K562 (cell line): Measurements from ENCODE around the gene ITGB2. TPM values are rescaled to one million over a fixed set of nuclear protein-coding genes. Genes with fewer than 3 reads are reported as not detected.
A peak's percentile ranks its signal among the peaks of the same experiment; 100 is the strongest.

Source experiments
- FOSL1 ChIP-seq: fragments of 200-800 bp; sonication (Bioruptor generic); conservative IDR thresholded peaks from 2 replicates; pipeline ENCODE4 v1.6.1; 2016; ENCODE audit warnings: missing genetic modification characterization, missing compliant biosample characterization
- HDAC2 ChIP-seq: fragments of 450-650 bp; IDR thresholded peaks from 2 replicates; pipeline ENCODE4 v1.6.1; 2016; ENCODE audit warnings: mild to moderate bottlenecking
- KLF6 ChIP-seq: fragments of 250-450 bp; sonication (Bioruptor Pico); IDR thresholded peaks from 2 replicates; pipeline ENCODE4 v1.4.0; 2020; ENCODE audit warnings: mild to moderate bottlenecking, moderate library complexity, borderline replicate concordance
- MTA2 ChIP-seq: fragments of 450-650 bp; IDR thresholded peaks from 2 replicates; pipeline ENCODE4 v1.6.1; 2016; ENCODE audit warnings: low read depth
- MTF1 ChIP-seq: fragments of 250-450 bp; sonication (Bioruptor Pico); IDR thresholded peaks from 2 replicates; pipeline ENCODE4 v1.9.0; 2021; ENCODE audit warnings: moderate library complexity, mild to moderate bottlenecking, inconsistent platforms, borderline replicate concordance
- TCF7 ChIP-seq: sonication (generic); IDR thresholded peaks from 2 replicates; pipeline ENCODE4 v1.6.1; 2016; ENCODE audit warnings: antibody characterized with exemption, borderline replicate concordance
- TEAD2 ChIP-seq: fragments of 450-650 bp; IDR thresholded peaks from 2 replicates; pipeline ENCODE4 v1.6.1; 2016; ENCODE audit warnings: missing genetic modification characterization, control low read depth, missing compliant biosample characterization
- XRCC5 ChIP-seq: fragments of 200-400 bp; formaldehyde crosslinking; IDR thresholded peaks from 2 replicates; pipeline ENCODE4 v1.6.1; 2017; ENCODE audit warnings: low read depth, mild to moderate bottlenecking, low read length
- polyA plus RNA-seq, 8 experiments: library from polyadenylated mRNA; depleted of rRNA in 4 of 8; stranded (reverse) in 5 of 8; unstranded in 3 of 8; fragments of >200 nt; fragmentation: Nextera tagmentation in 2 of 8; fragmentation: Illumina TruSeq in 1 of 8; extraction: Ambion mirVana in 2 of 8; extraction: Trizol in 1 of 8; gene quantifications; 2 replicates each; pipeline versions ENCODE4 v1.2.1 to v1.2.3, GENCODE V29; 2011 to 2014; ENCODE audit warnings: inconsistent platforms in 1 of 8, missing spikeins in 1 of 8
- total RNA-seq, 7 experiments: library from RNA; depleted of rRNA in 6 of 7; stranded (reverse); fragments of >200 nt in 6 of 7; fragmentation: Illumina TruSeq in 2 of 7; extraction: Trizol in 2 of 7; gene quantifications; 2 replicates each; pipeline versions ENCODE4 v1.2.1 to v1.2.3, GENCODE V29; 2011 to 2021; ENCODE audit warnings: low replicate concordance in 1 of 7
- TF ChIP-seq, protein P1 (sequence below): sonication (generic); formaldehyde crosslinking; IDR thresholded peaks from 2 replicates; pipeline ENCODE4 v1.5.0; 2020; ENCODE audit warnings: missing genetic modification reagents
- TF ChIP-seq, protein P2 (sequence below), 2 experiments: fragments of 450-650 bp in 1 of 2; sonication (generic) in 1 of 2; formaldehyde crosslinking in 1 of 2; IDR thresholded peaks in 1 of 2; conservative IDR thresholded peaks in 1 of 2; 2 replicates each; pipeline versions ENCODE4 v1.6.1 to v1.8.1; 2016 to 2023; ENCODE audit warnings: mild to moderate bottlenecking in 2 of 2, moderate library complexity in 2 of 2, inconsistent platforms in 1 of 2, missing genetic modification reagents in 1 of 2
- TF ChIP-seq, protein P3 (sequence below), 2 experiments: IDR thresholded peaks in 1 of 2; conservative IDR thresholded peaks in 1 of 2; 2 replicates each; pipeline ENCODE4 v1.6.1; 2016; ENCODE audit warnings: low read depth in 2 of 2, mild to moderate bottlenecking in 1 of 2, missing compliant biosample characterization in 1 of 2, missing genetic modification characterization in 1 of 2, moderate library complexity in 1 of 2
- TF ChIP-seq, protein P4 (sequence below): sonication (generic); formaldehyde crosslinking; IDR thresholded peaks from 2 replicates; pipeline ENCODE4 v1.8.0; 2022; ENCODE audit warnings: missing genetic modification reagents, mild to moderate bottlenecking, borderline replicate concordance
- TF ChIP-seq, protein P5 (sequence below), 2 experiments: fragments of 450-650 bp; IDR thresholded peaks; 2 replicates each; pipeline ENCODE4 v1.6.1; 2016

The ITGB2 gene
- total and polyA plus RNA-seq, 9 of the 15 experiments (the other 6 are each of a cell fraction or from before 2014, with no cell fraction given): 0.07 to 1.3 (median 0.51) TPM; not detected in 2

DNA sequence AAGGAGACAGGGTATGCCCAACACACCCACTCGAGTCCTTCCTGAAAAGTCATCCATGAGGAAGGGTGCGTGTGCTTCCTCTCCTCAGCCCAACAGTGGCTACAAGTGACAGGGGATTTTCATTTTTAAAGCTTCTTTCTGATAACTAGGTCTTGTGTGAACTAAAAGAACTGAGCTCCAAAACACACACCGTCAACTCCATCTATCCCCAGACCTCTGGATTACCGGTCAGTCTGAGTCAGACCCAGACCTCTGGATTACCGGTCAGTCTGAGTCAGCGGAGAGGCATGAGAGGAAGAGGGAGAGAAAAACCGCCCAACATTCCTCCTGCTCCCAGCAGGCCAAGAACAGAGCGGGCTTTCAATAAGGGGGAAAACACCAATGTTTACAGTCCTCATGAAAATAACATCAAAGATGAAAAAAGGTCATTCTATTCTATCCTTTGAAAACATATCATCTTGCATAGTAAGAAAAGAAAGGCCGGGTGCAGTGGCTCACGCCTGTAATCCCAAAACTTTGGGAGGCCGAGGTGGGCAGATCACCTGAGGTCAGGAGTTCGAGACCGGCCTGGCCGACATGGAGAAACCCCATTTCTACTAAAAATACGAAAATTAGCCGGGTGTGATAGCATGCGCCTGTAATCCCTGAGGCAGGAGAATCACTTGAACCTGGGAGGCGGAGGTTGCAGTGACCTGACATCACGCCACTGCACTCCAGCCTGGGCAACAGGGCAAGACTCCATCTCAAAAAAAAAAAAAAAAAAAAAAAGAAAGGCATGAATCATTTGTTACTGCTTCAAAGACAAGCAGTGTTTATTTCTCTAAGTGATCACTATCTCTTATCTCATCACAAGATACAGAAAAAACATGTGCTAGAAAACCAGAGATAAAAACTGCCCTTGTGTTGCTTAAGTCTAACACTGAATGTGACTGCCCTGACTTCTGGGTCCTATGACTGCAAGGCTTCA, 50.6 kb downstream of the ITGB2 start (continued):
- TF ChIP-seq, protein P1, sequence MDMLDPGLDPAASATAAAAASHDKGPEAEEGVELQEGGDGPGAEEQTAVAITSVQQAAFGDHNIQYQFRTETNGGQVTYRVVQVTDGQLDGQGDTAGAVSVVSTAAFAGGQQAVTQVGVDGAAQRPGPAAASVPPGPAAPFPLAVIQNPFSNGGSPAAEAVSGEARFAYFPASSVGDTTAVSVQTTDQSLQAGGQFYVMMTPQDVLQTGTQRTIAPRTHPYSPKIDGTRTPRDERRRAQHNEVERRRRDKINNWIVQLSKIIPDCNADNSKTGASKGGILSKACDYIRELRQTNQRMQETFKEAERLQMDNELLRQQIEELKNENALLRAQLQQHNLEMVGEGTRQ: no peak
- TF ChIP-seq, protein P2, sequence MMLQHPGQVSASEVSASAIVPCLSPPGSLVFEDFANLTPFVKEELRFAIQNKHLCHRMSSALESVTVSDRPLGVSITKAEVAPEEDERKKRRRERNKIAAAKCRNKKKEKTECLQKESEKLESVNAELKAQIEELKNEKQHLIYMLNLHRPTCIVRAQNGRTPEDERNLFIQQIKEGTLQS (IDR thresholded peaks at IDR 0.05): peak; percentile 94
- TF ChIP-seq, protein P2 (CRISPR knock-in tag; conservative IDR thresholded peaks at IDR 0.05): peak; percentile 87
- TF ChIP-seq HDAC2 (no peak), MTA2 (0 out of 2 replicates have a peak, but pooled peaks have one; percentile 8), XRCC5 (no peak), TCF7 (no peak), KLF6 (CRISPR knock-in tag) (no peak), MTF1 (CRISPR knock-in tag) (no peak), TEAD2 (tag) (0 out of 2 replicates have a peak, but pooled peaks have one; percentile 62), FOSL1 (tag) (peak; percentile 98)
- TF ChIP-seq, protein P3, sequence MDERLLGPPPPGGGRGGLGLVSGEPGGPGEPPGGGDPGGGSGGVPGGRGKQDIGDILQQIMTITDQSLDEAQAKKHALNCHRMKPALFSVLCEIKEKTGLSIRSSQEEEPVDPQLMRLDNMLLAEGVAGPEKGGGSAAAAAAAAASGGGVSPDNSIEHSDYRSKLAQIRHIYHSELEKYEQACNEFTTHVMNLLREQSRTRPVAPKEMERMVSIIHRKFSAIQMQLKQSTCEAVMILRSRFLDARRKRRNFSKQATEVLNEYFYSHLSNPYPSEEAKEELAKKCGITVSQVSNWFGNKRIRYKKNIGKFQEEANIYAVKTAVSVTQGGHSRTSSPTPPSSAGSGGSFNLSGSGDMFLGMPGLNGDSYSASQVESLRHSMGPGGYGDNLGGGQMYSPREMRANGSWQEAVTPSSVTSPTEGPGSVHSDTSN (CRISPR knock-in tag; IDR thresholded peaks at IDR 0.05; ENCODE audit: low read depth): no peak
- TF ChIP-seq, protein P3 (tag; conservative IDR thresholded peaks at IDR 0.05; ENCODE audit: low read depth): no peak
- TF ChIP-seq, protein P4, sequence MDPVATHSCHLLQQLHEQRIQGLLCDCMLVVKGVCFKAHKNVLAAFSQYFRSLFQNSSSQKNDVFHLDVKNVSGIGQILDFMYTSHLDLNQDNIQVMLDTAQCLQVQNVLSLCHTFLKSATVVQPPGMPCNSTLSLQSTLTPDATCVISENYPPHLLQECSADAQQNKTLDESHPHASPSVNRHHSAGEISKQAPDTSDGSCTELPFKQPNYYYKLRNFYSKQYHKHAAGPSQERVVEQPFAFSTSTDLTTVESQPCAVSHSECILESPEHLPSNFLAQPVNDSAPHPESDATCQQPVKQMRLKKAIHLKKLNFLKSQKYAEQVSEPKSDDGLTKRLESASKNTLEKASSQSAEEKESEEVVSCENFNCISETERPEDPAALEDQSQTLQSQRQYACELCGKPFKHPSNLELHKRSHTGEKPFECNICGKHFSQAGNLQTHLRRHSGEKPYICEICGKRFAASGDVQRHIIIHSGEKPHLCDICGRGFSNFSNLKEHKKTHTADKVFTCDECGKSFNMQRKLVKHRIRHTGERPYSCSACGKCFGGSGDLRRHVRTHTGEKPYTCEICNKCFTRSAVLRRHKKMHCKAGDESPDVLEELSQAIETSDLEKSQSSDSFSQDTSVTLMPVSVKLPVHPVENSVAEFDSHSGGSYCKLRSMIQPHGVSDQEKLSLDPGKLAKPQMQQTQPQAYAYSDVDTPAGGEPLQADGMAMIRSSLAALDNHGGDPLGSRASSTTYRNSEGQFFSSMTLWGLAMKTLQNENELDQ (CRISPR knock-in tag): no peak
- TF ChIP-seq, protein P5, sequence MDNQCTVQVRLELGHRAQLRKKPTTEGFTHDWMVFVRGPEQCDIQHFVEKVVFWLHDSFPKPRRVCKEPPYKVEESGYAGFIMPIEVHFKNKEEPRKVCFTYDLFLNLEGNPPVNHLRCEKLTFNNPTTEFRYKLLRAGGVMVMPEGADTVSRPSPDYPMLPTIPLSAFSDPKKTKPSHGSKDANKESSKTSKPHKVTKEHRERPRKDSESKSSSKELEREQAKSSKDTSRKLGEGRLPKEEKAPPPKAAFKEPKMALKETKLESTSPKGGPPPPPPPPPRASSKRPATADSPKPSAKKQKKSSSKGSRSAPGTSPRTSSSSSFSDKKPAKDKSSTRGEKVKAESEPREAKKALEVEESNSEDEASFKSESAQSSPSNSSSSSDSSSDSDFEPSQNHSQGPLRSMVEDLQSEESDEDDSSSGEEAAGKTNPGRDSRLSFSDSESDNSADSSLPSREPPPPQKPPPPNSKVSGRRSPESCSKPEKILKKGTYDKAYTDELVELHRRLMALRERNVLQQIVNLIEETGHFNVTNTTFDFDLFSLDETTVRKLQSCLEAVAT (IDR thresholded peaks at IDR 0.05): no peak
